ENCODE results near the gene AGMO. TPM values are rescaled to one million over a fixed set of nuclear protein-coding genes. Genes with fewer than 3 reads are reported as not detected.

Gene AGMO
- total and polyA plus RNA-seq, 2 of the 8 experiments (the other 6 are each of a cell fraction or from before 2014, with no cell fraction given) = 0.22 to 0.45 TPM

DNA sequence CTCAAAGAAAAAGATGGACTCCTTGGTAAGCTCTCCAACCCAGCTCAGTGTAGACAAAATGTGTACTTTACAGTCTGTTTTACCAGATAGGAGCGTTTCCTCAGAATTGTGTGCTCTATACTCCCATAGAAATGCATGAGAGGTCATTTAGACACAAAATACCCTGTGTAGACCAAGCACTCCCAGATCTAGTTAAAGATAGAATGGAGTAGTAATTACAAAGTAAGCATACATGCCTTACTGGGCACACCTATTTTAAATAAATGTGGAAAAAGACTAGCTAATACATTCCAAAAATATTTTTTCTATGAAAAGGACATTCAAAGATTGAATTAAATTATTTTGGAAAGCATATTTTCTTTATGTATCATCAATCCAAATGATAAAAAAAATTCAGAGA lies 387.3 kb downstream of the AGMO start:
- H3K9me3 ChIP-seq (ENCODE audit: insufficient read depth in 2 of 2, low read depth in 1 of 2, low read length in 1 of 2) = no peaks in the 10 kb centered on the region
- ChIA-PET CTCF (ENCODE audit: partially characterized antibody) (interaction anchor here (0.6 kb wide), 1 partner anchor 436 kb away, joined by 3 read pairs; no protein-coding TSS in a partner anchor), POLR2A (ENCODE audit: partially characterized antibody) (no interaction called here)
- no peak overlapping the region for H2BK20ac ChIP-seq (ENCODE audit: low read length)
- H4K91ac ChIP-seq (replicated peaks; ENCODE audit: insufficient read length, low read length) = no peak overlapping the region
- H3K79me1 ChIP-seq (ENCODE audit: low read depth, low read length) = no peaks in the 10 kb centered on the region
- H2BK5ac ChIP-seq (ENCODE audit: low read depth, low read length) = no peak overlapping the region
- H2AFZ ChIP-seq (ENCODE audit: low read length) = no peak overlapping the region
- H3K18ac ChIP-seq (ENCODE audit: extremely low read depth, low read length) = no peak overlapping the region
- H3K23ac ChIP-seq (ENCODE audit: insufficient read length) = no peak overlapping the region
- no peak overlapping the region for H3K27ac ChIP-seq (ENCODE audit: low read depth, low read length)
- 88% methylated on average over 1 of the region's 1 CpG; no CpG with 5 or more reads in 1 of the 2 experiments for WGBS, 2 experiments (ENCODE audit: extremely low coverage in 1 of 2, insufficient coverage in 1 of 2, insufficient read length in 1 of 2, insufficient replicate concordance in 2 of 2, low coverage in 1 of 2, low lambda C conversion rate in 2 of 2, missing lambda C conversion rate in 1 of 2)
- H3K56ac ChIP-seq (replicated peaks; ENCODE audit: insufficient read length, low read depth, low read length) = no peak overlapping the region
- no peak overlapping the region for H4K8ac ChIP-seq (ENCODE audit: extremely low read depth, insufficient read depth, low read length)
- H3K9ac ChIP-seq (replicated peaks in 1 of 4; ENCODE audit: extremely low read depth in 1 of 4, low read depth in 3 of 4, low read length in 3 of 4) = no peak overlapping the region
- no peaks in the 10 kb centered on the region for H3K4me1 ChIP-seq (replicated peaks in 1 of 4; ENCODE audit: control insufficient read depth in 3 of 4, insufficient read depth in 4 of 4, low read length in 3 of 4)
- FAIRE-seq = no peak
- no peak overlapping the region for H3K4me3 ChIP-seq (ENCODE audit: extremely low read depth in 1 of 4, insufficient read depth in 2 of 4, low read depth in 3 of 4, low read length in 4 of 4)
- no peak overlapping the region for H4K5ac ChIP-seq (ENCODE audit: insufficient read length, low read depth, low read length)
- H3K79me2 ChIP-seq (ENCODE audit: control insufficient read depth in 1 of 2, insufficient read depth in 2 of 2, low read length in 2 of 2) = no peaks in the 10 kb centered on the region
- H2BK15ac ChIP-seq (ENCODE audit: low read length) = no peak overlapping the region
- H3K4ac ChIP-seq (replicated peaks; ENCODE audit: insufficient read length, low read depth, low read length) = no peak overlapping the region
- H3K27me3 ChIP-seq (replicated peaks in 1 of 4; ENCODE audit: control insufficient read depth in 3 of 4, extremely low read depth in 1 of 4, insufficient read depth in 3 of 4, low read length in 3 of 4) = no peaks in the 10 kb centered on the region
- DNase-seq (ENCODE audit: low read depth in 1 of 2, low spot score in 2 of 2) = no peak
- no peaks in the 10 kb centered on the region for H3K23me2 ChIP-seq (ENCODE audit: low read depth, low read length)
- no peaks in the 10 kb centered on the region; a peak in 2 of 8 replicates for H3K36me3 ChIP-seq (ENCODE audit: control insufficient read depth in 2 of 4, insufficient read depth in 4 of 4, low read length in 3 of 4)
- no peak overlapping the region for H3K14ac ChIP-seq (ENCODE audit: insufficient read length)
- H2AK5ac ChIP-seq (ENCODE audit: low read depth, low read length) = no peak overlapping the region
- no peak overlapping the region for H3K4me2 ChIP-seq (ENCODE audit: insufficient read depth in 1 of 2, low read depth in 2 of 2, low read length in 2 of 2)
- no peaks in the 10 kb centered on the region for H4K20me1 ChIP-seq (replicated peaks in 1 of 2; ENCODE audit: control insufficient read depth in 1 of 2, insufficient read depth in 2 of 2, low read length in 2 of 2)
- TF ChIP-seq CREB1 (IDR thresholded peaks at IDR 0.05) = no peak
- no peak for TF ChIP-seq EGR1 (IDR thresholded peaks at IDR 0.05; ENCODE audit: borderline replicate concordance, low read depth, low read length)
- no peak for TF ChIP-seq BCL11A (IDR thresholded peaks at IDR 0.05; ENCODE audit: low read depth in 2 of 2, low read length in 2 of 2)
- no peak for TF ChIP-seq HDAC6 (IDR thresholded peaks at IDR 0.05; ENCODE audit: low read depth, low read length)
- TF ChIP-seq TCF12 (IDR thresholded peaks at IDR 0.05; ENCODE audit: low read depth, low read length) = no peak
- no peak for TF ChIP-seq RXRA (IDR thresholded peaks at IDR 0.05; ENCODE audit: insufficient read depth, low read depth, low read length)
- TF ChIP-seq, protein P1, sequence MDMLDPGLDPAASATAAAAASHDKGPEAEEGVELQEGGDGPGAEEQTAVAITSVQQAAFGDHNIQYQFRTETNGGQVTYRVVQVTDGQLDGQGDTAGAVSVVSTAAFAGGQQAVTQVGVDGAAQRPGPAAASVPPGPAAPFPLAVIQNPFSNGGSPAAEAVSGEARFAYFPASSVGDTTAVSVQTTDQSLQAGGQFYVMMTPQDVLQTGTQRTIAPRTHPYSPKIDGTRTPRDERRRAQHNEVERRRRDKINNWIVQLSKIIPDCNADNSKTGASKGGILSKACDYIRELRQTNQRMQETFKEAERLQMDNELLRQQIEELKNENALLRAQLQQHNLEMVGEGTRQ (IDR thresholded peaks at IDR 0.05; ENCODE audit: low read length) = no peak
- no peak overlapping the region for H2BK120ac ChIP-seq (replicated peaks; ENCODE audit: low read depth, low read length)
- no peak overlapping the region for H2BK12ac ChIP-seq (ENCODE audit: low read depth, low read length)
